ENCODE results near the gene APP.

DNA sequence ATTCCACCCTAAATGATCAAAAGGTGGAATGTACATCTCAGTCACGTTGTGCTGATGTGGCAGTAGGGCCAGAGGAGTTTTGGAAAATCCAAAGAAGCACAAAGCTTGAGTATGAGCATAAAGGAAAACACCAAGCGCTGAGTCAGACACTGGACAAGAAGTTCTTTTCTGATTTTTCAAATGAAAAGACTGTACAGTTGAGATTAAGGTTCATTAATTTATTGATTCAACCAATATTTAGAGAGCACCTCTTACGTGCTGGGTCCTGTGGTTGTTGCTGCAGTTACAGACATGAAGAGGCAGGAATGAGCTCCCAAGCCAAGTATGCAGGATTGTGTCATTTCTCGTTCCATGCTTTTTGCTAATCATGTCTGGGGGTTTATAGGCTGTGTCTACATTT is 28.9 kb upstream of the APP start:
- TF ChIP-seq POLR2AphosphoS5 (IDR thresholded peaks at IDR 0.05) (no peak), POLR2A (IDR thresholded peaks at IDR 0.05) (no peak)
